ENCODE results near the gene STAB1.

STAB1 gene

GRCh38 chr3:52492059-52492458 lies 3.1 kb upstream of the STAB1 start (continued):
- TF ChIP-seq, protein P1, sequence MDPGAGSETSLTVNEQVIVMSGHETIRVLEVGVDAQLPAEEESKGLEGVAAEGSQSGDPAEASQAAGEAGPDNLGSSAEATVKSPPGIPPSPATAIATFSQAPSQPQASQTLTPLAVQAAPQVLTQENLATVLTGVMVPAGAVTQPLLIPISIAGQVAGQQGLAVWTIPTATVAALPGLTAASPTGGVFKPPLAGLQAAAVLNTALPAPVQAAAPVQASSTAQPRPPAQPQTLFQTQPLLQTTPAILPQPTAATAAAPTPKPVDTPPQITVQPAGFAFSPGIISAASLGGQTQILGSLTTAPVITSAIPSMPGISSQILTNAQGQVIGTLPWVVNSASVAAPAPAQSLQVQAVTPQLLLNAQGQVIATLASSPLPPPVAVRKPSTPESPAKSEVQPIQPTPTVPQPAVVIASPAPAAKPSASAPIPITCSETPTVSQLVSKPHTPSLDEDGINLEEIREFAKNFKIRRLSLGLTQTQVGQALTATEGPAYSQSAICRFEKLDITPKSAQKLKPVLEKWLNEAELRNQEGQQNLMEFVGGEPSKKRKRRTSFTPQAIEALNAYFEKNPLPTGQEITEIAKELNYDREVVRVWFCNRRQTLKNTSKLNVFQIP (CRISPR knock-in tag; IDR thresholded peaks at IDR 0.05; ENCODE audit: borderline replicate concordance, low read depth), result no peak
- no peak for TF ChIP-seq ZFP30 (CRISPR knock-in tag; IDR thresholded peaks at IDR 0.05)

- TF ChIP-seq TOX (CRISPR knock-in tag; IDR thresholded peaks at IDR 0.05; ENCODE audit: borderline replicate concordance), result no peak
- TF ChIP-seq, protein P2, sequence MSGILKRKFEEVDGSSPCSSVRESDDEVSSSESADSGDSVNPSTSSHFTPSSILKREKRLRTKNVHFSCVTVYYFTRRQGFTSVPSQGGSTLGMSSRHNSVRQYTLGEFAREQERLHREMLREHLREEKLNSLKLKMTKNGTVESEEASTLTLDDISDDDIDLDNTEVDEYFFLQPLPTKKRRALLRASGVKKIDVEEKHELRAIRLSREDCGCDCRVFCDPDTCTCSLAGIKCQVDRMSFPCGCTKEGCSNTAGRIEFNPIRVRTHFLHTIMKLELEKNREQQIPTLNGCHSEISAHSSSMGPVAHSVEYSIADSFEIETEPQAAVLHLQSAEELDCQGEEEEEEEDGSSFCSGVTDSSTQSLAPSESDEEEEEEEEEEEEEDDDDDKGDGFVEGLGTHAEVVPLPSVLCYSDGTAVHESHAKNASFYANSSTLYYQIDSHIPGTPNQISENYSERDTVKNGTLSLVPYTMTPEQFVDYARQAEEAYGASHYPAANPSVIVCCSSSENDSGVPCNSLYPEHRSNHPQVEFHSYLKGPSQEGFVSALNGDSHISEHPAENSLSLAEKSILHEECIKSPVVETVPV (CRISPR knock-in tag; IDR thresholded peaks at IDR 0.05), result no peak
- TF ChIP-seq, protein P1 (CRISPR knock-in tag; IDR thresholded peaks at IDR 0.05; ENCODE audit: borderline replicate concordance, low read depth), result no peak
- TF ChIP-seq OSR1 (CRISPR knock-in tag; IDR thresholded peaks at IDR 0.05), result no peak
- no peak for TF ChIP-seq BACH2 (CRISPR knock-in tag; IDR thresholded peaks at IDR 0.05; ENCODE audit: borderline replicate concordance)
- no peak for TF ChIP-seq ZC3H10 (CRISPR knock-in tag; IDR thresholded peaks at IDR 0.05)
- TF ChIP-seq ESRRG (CRISPR knock-in tag; IDR thresholded peaks at IDR 0.05), result no peak
- TF ChIP-seq TSHZ2 (CRISPR knock-in tag; IDR thresholded peaks at IDR 0.05), result no peak
- no peak for TF ChIP-seq ZNF70 (CRISPR knock-in tag; IDR thresholded peaks at IDR 0.05)
- TF ChIP-seq ZFP30 (CRISPR knock-in tag; IDR thresholded peaks at IDR 0.05), result no peak
- no peak for TF ChIP-seq ARNTL (CRISPR knock-in tag; IDR thresholded peaks at IDR 0.05; ENCODE audit: borderline replicate concordance, low read depth)
- no peak for TF ChIP-seq TCF4 (CRISPR knock-in tag; IDR thresholded peaks at IDR 0.05; ENCODE audit: borderline replicate concordance)
- no peak for TF ChIP-seq ISL1 (CRISPR knock-in tag; IDR thresholded peaks at IDR 0.05)
- no peak for TF ChIP-seq PPARA (CRISPR knock-in tag; IDR thresholded peaks at IDR 0.05; ENCODE audit: borderline replicate concordance)
- no peak for TF ChIP-seq ZNF8 (CRISPR knock-in tag; IDR thresholded peaks at IDR 0.05)
- no peak for ATAC-seq
Observed at GRCh38 chr3:52493232-52494017, 1.7 kb upstream of the STAB1 start.

DNA sequence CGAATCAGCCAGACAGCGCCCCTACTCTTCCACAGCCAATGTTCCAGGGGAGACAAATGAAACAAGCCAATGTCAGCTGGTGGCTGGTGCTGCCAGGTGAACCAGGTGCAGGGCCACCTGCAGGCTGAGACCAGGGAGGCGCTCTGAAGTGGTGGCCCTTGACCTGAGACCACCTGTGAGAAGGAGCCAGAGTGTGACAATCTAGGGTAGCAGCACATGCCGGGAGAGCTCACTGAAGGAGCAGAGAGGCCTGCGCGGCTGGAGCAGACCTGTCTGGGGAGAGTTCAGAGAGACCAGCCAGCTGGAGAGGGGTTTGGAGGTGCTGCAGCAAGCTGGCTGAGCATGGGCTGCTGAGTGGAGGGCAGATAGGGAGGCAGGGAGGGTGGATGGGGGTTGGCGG lies 693 bp upstream of the STAB1 start:
- no peak; the same call in 2 of the 3 replicates for ATAC-seq
- TF ChIP-seq, protein P3, sequence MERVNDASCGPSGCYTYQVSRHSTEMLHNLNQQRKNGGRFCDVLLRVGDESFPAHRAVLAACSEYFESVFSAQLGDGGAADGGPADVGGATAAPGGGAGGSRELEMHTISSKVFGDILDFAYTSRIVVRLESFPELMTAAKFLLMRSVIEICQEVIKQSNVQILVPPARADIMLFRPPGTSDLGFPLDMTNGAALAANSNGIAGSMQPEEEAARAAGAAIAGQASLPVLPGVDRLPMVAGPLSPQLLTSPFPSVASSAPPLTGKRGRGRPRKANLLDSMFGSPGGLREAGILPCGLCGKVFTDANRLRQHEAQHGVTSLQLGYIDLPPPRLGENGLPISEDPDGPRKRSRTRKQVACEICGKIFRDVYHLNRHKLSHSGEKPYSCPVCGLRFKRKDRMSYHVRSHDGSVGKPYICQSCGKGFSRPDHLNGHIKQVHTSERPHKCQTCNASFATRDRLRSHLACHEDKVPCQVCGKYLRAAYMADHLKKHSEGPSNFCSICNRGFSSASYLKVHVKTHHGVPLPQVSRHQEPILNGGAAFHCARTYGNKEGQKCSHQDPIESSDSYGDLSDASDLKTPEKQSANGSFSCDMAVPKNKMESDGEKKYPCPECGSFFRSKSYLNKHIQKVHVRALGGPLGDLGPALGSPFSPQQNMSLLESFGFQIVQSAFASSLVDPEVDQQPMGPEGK (CRISPR knock-in tag; IDR thresholded peaks at IDR 0.05; ENCODE audit: borderline replicate concordance), result no peak
- TF ChIP-seq GLIS3 (CRISPR knock-in tag; IDR thresholded peaks at IDR 0.05), result no peak
- no peak for TF ChIP-seq SNAI2 (CRISPR knock-in tag; IDR thresholded peaks at IDR 0.05)
- TF ChIP-seq ZNF8 (CRISPR knock-in tag; IDR thresholded peaks at IDR 0.05), result no peak
- TF ChIP-seq ARNTL (CRISPR knock-in tag; IDR thresholded peaks at IDR 0.05; ENCODE audit: borderline replicate concordance, low read depth), result no peak
- no peak for TF ChIP-seq RARB (CRISPR knock-in tag; IDR thresholded peaks at IDR 0.05)
- TF ChIP-seq ZFP3 (CRISPR knock-in tag; IDR thresholded peaks at IDR 0.05), result no peak
- no peak for TF ChIP-seq TSHZ2 (CRISPR knock-in tag; IDR thresholded peaks at IDR 0.05)
- no peak for TF ChIP-seq PPARA (CRISPR knock-in tag; IDR thresholded peaks at IDR 0.05; ENCODE audit: borderline replicate concordance)
- no peak for TF ChIP-seq TOX (CRISPR knock-in tag; IDR thresholded peaks at IDR 0.05; ENCODE audit: borderline replicate concordance)
- TF ChIP-seq ISL1 (CRISPR knock-in tag; IDR thresholded peaks at IDR 0.05), result no peak
- TF ChIP-seq BACH2 (CRISPR knock-in tag; IDR thresholded peaks at IDR 0.05; ENCODE audit: borderline replicate concordance), result no peak
- TF ChIP-seq ZC3H10 (CRISPR knock-in tag; IDR thresholded peaks at IDR 0.05), result no peak
- TF ChIP-seq OSR1 (CRISPR knock-in tag; IDR thresholded peaks at IDR 0.05), result no peak
- no peak for TF ChIP-seq ZNF565 (CRISPR knock-in tag; conservative IDR thresholded peaks at IDR 0.05; ENCODE audit: low read depth)
- TF ChIP-seq CSDC2 (CRISPR knock-in tag; IDR thresholded peaks at IDR 0.05), result no peak
- no peak for TF ChIP-seq ZFP30 (CRISPR knock-in tag; IDR thresholded peaks at IDR 0.05)
- TF ChIP-seq ZNF70 (CRISPR knock-in tag; IDR thresholded peaks at IDR 0.05), result no peak
